Measurements from ENCODE around the gene DDX18.

The DDX18 gene

DNA sequence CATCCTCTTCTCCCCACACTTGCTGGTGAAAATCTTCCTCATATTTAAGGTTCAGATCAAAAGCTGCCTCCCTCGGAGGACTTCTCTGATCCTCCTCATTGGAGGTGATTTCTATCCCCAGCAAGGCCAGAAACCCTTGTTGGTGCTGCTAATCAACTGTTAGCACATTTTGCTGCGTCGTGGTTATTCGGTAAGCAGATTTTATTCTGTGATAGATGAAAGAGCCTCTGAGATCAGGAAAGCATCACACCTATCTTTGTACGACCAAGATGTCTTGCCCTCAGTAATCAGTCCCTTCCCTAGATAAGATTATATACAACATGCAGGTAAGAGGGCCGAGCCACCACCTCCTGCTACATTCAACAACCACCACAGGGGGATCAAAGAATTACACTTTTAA, 40.1 kb downstream of the DDX18 start:
- no peak overlapping the region for H3K27ac ChIP-seq (ENCODE audit: low read depth, low read length)
- H3K9me3 ChIP-seq (ENCODE audit: control insufficient read depth in 5 of 5, low read length in 5 of 5): peaks cover 0 to 2% (median 0%) of the 10 kb centered on the region in 5 donors
- peaks cover 0 to 12% (median 0%) of the 10 kb centered on the region in 5 donors for H3K4me1 ChIP-seq (ENCODE audit: control insufficient read depth in 5 of 5, insufficient read depth in 5 of 5, low read length in 5 of 5)
- no peak overlapping the region for H3K9ac ChIP-seq (ENCODE audit: low read length in 5 of 5)
- no peak overlapping the region for H3K4me3 ChIP-seq (ENCODE audit: low read depth in 1 of 5, low read length in 5 of 5)
- no peaks in the 10 kb centered on the region for H3K36me3 ChIP-seq (ENCODE audit: control insufficient read depth in 5 of 5, insufficient read depth in 5 of 5, low read length in 5 of 5)
- H3K27me3 ChIP-seq (ENCODE audit: control insufficient read depth in 5 of 5, insufficient read depth in 4 of 5, low read length in 5 of 5): peaks cover 3 to 14% (median 9%) of the 10 kb centered on the region in 5 donors

GRCh38 chr2:117855886-117856285, 41.4 kb downstream of the DDX18 start:
- Histone ChIP-seq H3K9me3 (ENCODE audit: control insufficient read depth in 5 of 5, low read length in 5 of 5) (peaks cover 0 to 10% (median 0%) of the 10 kb centered on the region in 5 donors), H3K27ac (ENCODE audit: low read depth, low read length) (no peak overlapping the region), H3K27me3 (ENCODE audit: control insufficient read depth in 5 of 5, insufficient read depth in 4 of 5, low read length in 5 of 5) (peaks cover 4 to 16% (median 10%) of the 10 kb centered on the region in 5 donors)

DNA sequence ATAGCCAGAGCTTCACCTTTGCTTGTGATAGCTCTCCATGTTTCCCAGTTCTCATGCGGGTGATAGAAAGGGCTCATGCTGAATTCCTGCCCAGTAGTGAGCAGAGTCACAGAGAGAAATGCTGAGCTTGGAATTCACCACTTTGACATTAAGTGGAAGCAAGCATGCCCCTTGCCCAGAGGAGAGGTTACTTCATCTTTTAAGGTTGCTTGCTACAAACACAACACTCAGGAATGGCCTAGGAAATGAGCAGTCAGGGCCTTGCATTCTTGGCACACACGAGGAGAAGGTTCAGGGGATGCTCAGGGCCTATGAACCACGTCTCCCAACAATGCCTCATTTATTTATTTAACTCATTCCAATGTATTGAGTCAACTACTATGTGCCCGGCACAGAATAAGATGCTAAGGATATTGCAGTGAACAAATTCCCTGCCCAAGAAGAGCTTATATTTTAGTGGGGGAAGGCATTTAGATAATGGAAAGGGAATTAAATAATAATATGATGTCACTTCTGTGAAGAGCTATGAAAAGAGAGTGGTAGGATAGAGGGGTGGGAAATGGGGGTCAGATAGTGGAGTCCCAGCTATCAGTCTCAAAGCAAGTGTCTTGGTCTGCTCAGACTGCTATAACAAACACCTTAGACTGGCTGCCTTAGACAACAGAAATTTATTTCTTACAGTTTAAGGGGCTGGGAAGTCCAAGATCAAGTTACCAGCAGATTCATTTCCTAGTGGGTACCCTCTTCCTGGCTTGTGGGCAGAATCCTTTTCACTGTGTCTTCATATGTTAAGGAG, 42.1 kb downstream of the DDX18 start:
- Histone ChIP-seq H3K9me3 (ENCODE audit: control insufficient read depth in 5 of 5, low read length in 5 of 5) (peaks cover 0 to 10% (median 0%) of the 10 kb centered on the region in 5 donors), H3K36me3 (ENCODE audit: control insufficient read depth in 5 of 5, insufficient read depth in 5 of 5, low read length in 5 of 5) (no peaks in the 10 kb centered on the region), H3K27ac (ENCODE audit: low read depth, low read length) (no peak overlapping the region), H3K4me3 (ENCODE audit: low read depth in 1 of 5, low read length in 5 of 5) (no peak overlapping the region), H3K27me3 (ENCODE audit: control insufficient read depth in 5 of 5, insufficient read depth in 4 of 5, low read length in 5 of 5) (peaks cover 4 to 16% (median 10%) of the 10 kb centered on the region in 5 donors), H3K4me1 (ENCODE audit: control insufficient read depth in 5 of 5, insufficient read depth in 5 of 5, low read length in 5 of 5) (peaks cover 0 to 12% (median 0%) of the 10 kb centered on the region in 5 donors), H3K9ac (ENCODE audit: low read length in 5 of 5) (no peak overlapping the region)

More at GRCh38 chr2:117855886-117856285, 41.4 kb downstream of the DDX18 start:
- Histone ChIP-seq H3K9ac (ENCODE audit: low read length in 5 of 5) (no peak overlapping the region), H3K36me3 (ENCODE audit: control insufficient read depth in 5 of 5, insufficient read depth in 5 of 5, low read length in 5 of 5) (no peaks in the 10 kb centered on the region), H3K4me3 (ENCODE audit: low read depth in 1 of 5, low read length in 5 of 5) (no peak overlapping the region), H3K4me1 (ENCODE audit: control insufficient read depth in 5 of 5, insufficient read depth in 5 of 5, low read length in 5 of 5) (peaks cover 0 to 12% (median 0%) of the 10 kb centered on the region in 5 donors)

DNA sequence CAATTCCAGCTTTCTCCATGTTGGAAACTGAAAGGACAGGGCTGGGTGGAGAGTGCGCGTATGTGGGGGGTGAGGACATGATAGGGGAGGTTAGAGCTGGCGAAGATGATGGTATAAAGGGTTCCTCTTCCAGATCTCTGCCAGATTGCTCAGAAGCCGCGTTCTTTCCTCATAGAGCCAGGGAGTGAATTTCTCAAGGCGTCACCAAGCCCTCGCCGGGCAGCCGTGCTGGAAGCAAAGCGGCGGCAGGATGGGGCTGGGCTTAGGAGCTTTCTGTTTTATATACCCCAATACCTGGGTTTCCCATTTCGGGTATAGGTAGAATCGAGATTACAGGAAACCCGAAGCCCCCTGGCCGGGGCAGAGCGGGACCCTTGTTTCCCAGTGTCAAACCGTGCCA, 43.8 kb downstream of the DDX18 start:
- Histone ChIP-seq H3K4me3 (ENCODE audit: low read depth in 1 of 5, low read length in 5 of 5) (no peak overlapping the region), H3K4me1 (ENCODE audit: control insufficient read depth in 5 of 5, insufficient read depth in 5 of 5, low read length in 5 of 5) (peaks cover 0 to 10% (median 0%) of the 10 kb centered on the region in 5 donors), H3K9ac (ENCODE audit: low read length in 5 of 5) (no peak overlapping the region), H3K36me3 (ENCODE audit: control insufficient read depth in 5 of 5, insufficient read depth in 5 of 5, low read length in 5 of 5) (no peaks in the 10 kb centered on the region), H3K27ac (ENCODE audit: low read depth, low read length) (no peak overlapping the region), H3K9me3 (ENCODE audit: control insufficient read depth in 5 of 5, low read length in 5 of 5) (peaks cover 0 to 14% (median 3%) of the 10 kb centered on the region in 5 donors), H3K27me3 (ENCODE audit: control insufficient read depth in 5 of 5, insufficient read depth in 4 of 5, low read length in 5 of 5) (peaks cover 2 to 13% (median 10%) of the 10 kb centered on the region in 5 donors)

GRCh38 chr2:117858892-117859531, 44.5 kb downstream of the DDX18 start:
- Histone ChIP-seq H3K36me3 (ENCODE audit: control insufficient read depth in 5 of 5, insufficient read depth in 5 of 5, low read length in 5 of 5) (no peaks in the 10 kb centered on the region), H3K4me1 (ENCODE audit: control insufficient read depth in 5 of 5, insufficient read depth in 5 of 5, low read length in 5 of 5) (peaks cover 0 to 9% (median 0%) of the 10 kb centered on the region in 5 donors), H3K9me3 (ENCODE audit: control insufficient read depth in 5 of 5, low read length in 5 of 5) (peaks cover 0 to 14% (median 3%) of the 10 kb centered on the region in 5 donors), H3K4me3 (ENCODE audit: low read depth in 1 of 5, low read length in 5 of 5) (no peak overlapping the region), H3K27ac (ENCODE audit: low read depth, low read length) (no peak overlapping the region), H3K9ac (ENCODE audit: low read length in 5 of 5) (no peak overlapping the region), H3K27me3 (ENCODE audit: control insufficient read depth in 5 of 5, insufficient read depth in 4 of 5, low read length in 5 of 5) (peaks cover 2 to 13% (median 10%) of the 10 kb centered on the region in 5 donors)

DNA sequence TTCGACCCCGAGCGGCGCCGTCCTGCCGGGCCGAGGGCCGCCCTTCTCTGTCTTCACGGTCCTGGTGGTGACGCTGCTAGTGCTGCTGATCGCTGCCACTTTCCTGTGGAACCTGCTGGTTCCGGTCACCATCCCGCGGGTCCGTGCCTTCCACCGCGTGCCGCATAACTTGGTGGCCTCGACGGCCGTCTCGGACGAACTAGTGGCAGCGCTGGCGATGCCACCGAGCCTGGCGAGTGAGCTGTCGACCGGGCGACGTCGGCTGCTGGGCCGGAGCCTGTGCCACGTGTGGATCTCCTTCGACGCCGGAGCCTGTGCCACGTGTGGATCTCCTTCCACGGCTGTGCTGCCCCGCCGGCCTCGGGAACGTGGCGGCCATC, 45.0 kb downstream of the DDX18 start:
- H3K9me3 ChIP-seq (ENCODE audit: control insufficient read depth in 5 of 5, low read length in 5 of 5): peaks cover 0 to 14% (median 3%) of the 10 kb centered on the region in 5 donors
- H3K4me1 ChIP-seq (ENCODE audit: control insufficient read depth in 5 of 5, insufficient read depth in 5 of 5, low read length in 5 of 5): peaks cover 0 to 9% (median 0%) of the 10 kb centered on the region in 5 donors
- H3K36me3 ChIP-seq (ENCODE audit: control insufficient read depth in 5 of 5, insufficient read depth in 5 of 5, low read length in 5 of 5): no peaks in the 10 kb centered on the region
- H3K9ac ChIP-seq (ENCODE audit: low read length in 5 of 5): no peak overlapping the region
- H3K27me3 ChIP-seq (ENCODE audit: control insufficient read depth in 5 of 5, insufficient read depth in 4 of 5, low read length in 5 of 5): peaks cover 2 to 13% (median 9%) of the 10 kb centered on the region in 5 donors
- no peak overlapping the region for H3K27ac ChIP-seq (ENCODE audit: low read depth, low read length)
- H3K4me3 ChIP-seq (ENCODE audit: low read depth in 1 of 5, low read length in 5 of 5): no peak overlapping the region

DNA sequence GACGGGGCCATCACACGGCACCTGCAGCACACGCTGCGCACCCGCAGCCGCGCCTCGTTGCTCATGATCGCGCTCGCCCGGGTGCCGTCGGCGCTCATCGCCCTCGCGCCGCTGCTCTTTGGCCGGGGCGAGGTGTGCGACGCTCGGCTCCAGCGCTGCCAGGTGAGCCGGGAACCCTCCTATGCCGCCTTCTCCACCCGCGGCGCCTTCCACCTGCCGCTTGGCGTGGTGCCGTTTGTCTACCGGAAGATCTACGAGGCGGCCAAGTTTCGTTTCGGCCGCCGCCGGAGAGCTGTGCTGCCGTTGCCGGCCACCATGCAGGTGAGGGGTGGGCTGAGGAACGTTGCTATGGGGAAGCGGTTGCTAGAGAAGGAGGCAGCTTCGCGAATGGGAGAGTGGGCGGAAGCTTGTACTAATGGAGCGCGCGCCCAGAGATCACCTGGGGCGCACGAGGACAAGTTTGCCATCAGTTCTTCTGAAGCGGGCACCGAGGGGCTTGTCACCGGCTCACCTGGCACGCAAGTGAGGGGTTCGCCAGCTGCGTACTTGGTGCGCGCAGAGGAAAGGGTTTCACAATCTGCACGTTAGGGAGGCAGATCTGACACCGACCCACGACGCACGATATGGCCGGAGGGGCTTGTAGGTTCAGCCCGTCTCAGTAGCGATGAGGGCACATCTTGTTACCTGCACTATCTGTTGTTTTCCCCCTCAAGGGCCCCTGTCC, 45.6 kb downstream of the DDX18 start:
- Histone ChIP-seq H3K4me3 (ENCODE audit: low read depth in 1 of 5, low read length in 5 of 5) (no peak overlapping the region), H3K27me3 (ENCODE audit: control insufficient read depth in 5 of 5, insufficient read depth in 4 of 5, low read length in 5 of 5) (peaks cover 2 to 13% (median 9%) of the 10 kb centered on the region in 5 donors), H3K27ac (ENCODE audit: low read depth, low read length) (no peak overlapping the region), H3K9me3 (ENCODE audit: control insufficient read depth in 5 of 5, low read length in 5 of 5) (peaks cover 0 to 14% (median 3%) of the 10 kb centered on the region in 5 donors), H3K9ac (ENCODE audit: low read length in 5 of 5) (no peak overlapping the region), H3K36me3 (ENCODE audit: control insufficient read depth in 5 of 5, insufficient read depth in 5 of 5, low read length in 5 of 5) (no peaks in the 10 kb centered on the region), H3K4me1 (ENCODE audit: control insufficient read depth in 5 of 5, insufficient read depth in 5 of 5, low read length in 5 of 5) (peaks cover 0 to 9% (median 0%) of the 10 kb centered on the region in 5 donors)

GRCh38 chr2:117862459-117862858, 48.0 kb downstream of the DDX18 start:
- Histone ChIP-seq H3K27me3 (ENCODE audit: control insufficient read depth in 5 of 5, insufficient read depth in 4 of 5, low read length in 5 of 5) (peaks cover 2 to 13% (median 9%) of the 10 kb centered on the region in 5 donors), H3K9ac (ENCODE audit: low read length in 5 of 5) (no peak overlapping the region), H3K36me3 (ENCODE audit: control insufficient read depth in 5 of 5, insufficient read depth in 5 of 5, low read length in 5 of 5) (no peaks in the 10 kb centered on the region), H3K9me3 (ENCODE audit: control insufficient read depth in 5 of 5, low read length in 5 of 5) (peaks cover 0 to 14% (median 3%) of the 10 kb centered on the region in 5 donors), H3K4me3 (ENCODE audit: low read depth in 1 of 5, low read length in 5 of 5) (no peak overlapping the region), H3K27ac (ENCODE audit: low read depth, low read length) (no peak overlapping the region), H3K4me1 (ENCODE audit: control insufficient read depth in 5 of 5, insufficient read depth in 5 of 5, low read length in 5 of 5) (no peaks in the 10 kb centered on the region)

- Histone ChIP-seq H3K9me3 (ENCODE audit: control insufficient read depth in 5 of 5, low read length in 5 of 5) (no peaks in the 10 kb centered on the region), H3K36me3 (ENCODE audit: control insufficient read depth in 5 of 5, insufficient read depth in 5 of 5, low read length in 5 of 5) (no peaks in the 10 kb centered on the region), H3K9ac (ENCODE audit: low read length in 5 of 5) (no peak overlapping the region), H3K27ac (ENCODE audit: low read depth, low read length) (no peak overlapping the region), H3K27me3 (ENCODE audit: control insufficient read depth in 5 of 5, insufficient read depth in 4 of 5, low read length in 5 of 5) (no peaks in the 10 kb centered on the region), H3K4me3 (ENCODE audit: low read depth in 1 of 5, low read length in 5 of 5) (no peak overlapping the region), H3K4me1 (ENCODE audit: control insufficient read depth in 5 of 5, insufficient read depth in 5 of 5, low read length in 5 of 5) (no peaks in the 10 kb centered on the region)
Observed at GRCh38 chr2:117875786-117876185, 61.3 kb downstream of the DDX18 start.
